NCI-H82 (cell line): ENCODE data around the gene PNPLA2.
A peak's percentile ranks its signal among the peaks of the same experiment; 100 is the strongest.

ENCODE experiments used
- DNase-seq: peaks from one replicate; lab custom pipeline; 2025; lab: John Stamatoyannopoulos, UW

The PNPLA2 gene

DNA sequence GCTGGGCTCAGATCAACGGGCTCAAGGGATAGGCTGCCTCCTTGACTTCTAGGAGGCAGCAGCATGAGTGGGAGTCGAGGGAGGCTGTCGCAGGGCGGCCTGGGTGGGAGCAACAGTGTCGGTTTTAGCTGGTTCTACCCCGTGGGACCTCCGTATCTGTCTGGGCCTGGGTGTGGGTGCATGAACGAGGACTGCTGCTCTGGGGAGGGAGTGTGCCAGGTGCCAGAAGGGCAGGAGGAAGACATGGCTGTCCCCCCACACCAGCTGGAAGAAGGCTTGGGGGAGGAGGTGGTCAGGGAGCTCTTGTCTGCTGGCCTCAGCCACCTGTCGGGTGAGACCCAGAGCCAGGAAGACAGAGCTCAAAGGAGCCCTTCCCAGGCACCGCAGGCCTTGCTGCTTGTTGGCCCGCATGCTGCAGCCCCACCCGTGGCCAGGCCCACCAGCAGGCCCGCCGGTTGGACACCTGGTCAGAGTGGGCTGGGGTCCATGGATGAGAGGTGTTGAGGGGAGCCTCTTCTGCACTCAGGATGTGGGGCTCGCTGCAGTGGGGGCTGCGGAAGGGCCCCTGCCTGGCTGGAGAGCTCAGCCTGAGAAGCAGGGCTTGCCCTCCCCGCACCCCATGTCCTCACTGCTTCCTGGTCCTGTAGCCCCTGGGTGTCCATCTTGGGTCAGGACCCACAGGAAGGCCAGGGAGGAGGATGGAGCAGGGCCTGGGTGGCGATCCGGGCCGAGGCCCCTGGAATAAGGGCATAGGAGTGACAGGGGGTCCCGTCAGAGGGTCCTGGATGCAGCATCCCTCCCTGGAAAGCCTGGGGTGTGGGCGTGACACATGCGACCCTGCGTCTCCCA lies 32.3 kb upstream of the PNPLA2 start:
- peak; percentile 32 for DNase-seq

DNA sequence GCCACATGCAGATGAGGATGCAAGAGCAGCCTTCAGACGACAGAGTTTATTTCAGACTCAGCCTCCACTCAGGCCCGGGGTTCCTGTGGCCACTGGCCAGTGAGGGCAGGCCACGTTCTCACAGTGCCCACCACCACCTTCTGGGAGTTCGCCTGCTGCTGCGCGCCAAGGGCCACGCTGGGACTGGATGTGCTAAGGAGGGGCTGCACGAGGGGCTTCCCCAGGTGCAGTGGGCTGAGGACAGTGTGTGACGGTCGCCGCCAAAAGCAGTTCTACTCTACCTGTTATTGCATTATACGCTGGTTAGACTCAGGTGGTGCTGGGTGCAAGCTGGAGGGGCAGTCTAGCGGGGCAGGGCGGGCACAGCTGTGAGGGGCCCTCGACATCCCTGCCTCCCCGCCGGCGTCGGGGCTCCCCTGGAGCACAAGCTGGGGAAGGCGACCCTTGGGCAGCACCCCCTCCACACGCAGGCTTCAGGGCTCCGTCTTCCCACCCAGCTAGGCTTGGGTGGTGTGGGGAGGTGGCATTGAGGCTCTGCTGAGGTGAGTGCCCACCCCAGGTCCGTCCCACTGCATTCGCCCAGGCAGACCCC lies 31.5 kb upstream of the PNPLA2 start:
- no peak for DNase-seq

DNA sequence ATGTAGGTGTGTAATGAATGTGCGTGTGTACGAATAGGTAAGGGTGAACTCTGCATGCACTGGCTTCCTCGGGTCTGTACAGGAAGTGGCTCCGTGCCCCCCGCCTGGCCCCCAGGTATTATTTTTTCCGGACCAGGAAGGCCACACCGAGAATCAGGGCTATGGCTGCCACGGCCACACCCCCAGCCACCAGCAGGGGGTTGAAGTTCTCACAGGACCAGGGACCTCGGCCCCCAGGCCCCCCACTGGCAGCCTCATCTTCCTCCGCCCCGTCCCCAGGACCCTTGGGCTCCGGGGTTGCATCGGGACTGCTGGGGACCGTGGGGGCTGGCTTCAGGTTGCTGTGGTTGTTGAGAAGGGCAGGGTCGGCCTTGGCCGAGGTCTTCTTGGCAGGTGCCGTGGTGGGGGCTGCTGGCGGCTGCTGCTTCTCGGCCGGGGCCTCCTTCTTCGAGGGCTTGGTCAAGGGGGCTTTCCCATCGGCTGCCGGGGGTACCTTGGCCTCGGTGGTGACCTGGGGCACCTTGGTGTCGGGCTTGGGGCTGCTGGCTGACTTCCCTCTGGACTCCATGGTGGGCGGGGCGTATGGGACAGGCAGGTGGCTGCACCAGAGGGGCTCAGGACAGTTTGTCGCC lies 30.6 kb upstream of the PNPLA2 start:
- no peak for DNase-seq

DNA sequence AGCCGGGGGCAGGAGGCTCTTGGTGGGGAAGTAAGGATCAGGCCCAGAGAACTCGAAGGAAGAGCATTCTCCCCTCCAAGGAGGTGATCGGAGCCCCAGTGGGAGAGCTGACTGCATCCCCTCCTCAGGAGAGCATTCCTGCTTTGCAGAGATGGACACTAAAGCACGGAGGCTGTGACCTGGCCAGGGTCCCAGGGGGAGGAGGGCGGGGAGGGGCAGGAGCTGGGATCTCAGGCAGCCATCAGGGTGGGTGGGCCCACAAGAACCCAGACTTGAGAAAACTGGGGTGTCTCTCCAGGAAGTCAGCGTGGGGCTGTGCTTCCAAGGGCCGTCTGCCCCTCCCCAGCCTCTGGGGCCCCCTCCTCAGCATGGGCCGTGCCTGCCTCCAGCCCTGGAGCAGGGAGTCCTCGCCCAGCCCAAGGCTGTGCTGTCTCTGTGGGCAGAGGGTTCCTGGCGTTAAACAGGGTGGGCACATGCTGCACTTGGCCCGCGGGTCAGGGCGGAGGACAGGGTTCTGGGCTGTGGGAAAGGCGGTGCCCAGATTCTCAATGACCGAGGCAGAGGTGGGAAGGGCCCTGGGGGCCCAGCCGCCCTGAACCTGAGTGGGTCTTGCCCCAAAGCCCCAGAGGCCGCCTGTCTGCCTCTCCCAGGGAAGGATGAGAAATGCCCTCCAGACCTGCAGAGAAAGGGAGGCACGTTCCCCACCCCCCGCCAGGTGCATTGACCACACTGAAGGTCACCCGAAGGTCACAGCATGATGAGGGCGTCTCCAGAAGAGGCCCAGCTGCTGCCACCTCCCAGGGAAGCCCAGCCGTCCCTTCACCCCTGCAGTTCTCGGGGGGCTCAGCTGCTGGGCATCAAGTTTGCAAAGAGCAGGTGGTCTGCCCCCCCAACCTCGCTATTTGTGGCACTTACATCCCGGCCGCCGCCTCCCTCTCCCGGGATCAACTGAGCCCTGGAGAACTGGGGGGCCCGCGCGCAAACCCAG lies 29.5 kb upstream of the PNPLA2 start:
- DNase-seq, result no peak

DNA sequence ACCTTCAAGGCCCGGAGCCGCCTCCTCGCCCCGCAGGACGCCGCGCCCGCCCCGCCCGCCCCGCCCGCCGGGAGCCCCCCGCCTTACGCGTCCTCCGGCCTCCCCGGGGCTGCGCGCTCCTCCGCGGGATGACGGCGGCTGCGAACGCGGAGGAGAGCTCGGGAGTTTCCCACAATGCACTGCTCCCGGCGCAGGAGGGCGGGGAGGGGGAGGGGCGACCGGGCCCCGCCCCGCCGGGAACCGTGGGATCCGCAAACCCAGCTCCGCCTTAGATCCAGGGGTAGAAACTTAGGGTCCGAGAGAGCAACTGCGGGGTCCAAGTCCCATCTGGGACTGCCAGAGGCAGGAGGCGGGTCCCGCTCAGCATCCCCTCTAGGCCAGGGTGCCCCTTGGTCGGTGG lies 28.8 kb upstream of the PNPLA2 start, which contains the start of gene CEND1:
CEND1 (minus strand) TSS at position 148 of the 400 bp plus-strand sequence. CDS start 1,514 bp downstream, outside the sequence.
- peak; percentile 67 for DNase-seq

DNA sequence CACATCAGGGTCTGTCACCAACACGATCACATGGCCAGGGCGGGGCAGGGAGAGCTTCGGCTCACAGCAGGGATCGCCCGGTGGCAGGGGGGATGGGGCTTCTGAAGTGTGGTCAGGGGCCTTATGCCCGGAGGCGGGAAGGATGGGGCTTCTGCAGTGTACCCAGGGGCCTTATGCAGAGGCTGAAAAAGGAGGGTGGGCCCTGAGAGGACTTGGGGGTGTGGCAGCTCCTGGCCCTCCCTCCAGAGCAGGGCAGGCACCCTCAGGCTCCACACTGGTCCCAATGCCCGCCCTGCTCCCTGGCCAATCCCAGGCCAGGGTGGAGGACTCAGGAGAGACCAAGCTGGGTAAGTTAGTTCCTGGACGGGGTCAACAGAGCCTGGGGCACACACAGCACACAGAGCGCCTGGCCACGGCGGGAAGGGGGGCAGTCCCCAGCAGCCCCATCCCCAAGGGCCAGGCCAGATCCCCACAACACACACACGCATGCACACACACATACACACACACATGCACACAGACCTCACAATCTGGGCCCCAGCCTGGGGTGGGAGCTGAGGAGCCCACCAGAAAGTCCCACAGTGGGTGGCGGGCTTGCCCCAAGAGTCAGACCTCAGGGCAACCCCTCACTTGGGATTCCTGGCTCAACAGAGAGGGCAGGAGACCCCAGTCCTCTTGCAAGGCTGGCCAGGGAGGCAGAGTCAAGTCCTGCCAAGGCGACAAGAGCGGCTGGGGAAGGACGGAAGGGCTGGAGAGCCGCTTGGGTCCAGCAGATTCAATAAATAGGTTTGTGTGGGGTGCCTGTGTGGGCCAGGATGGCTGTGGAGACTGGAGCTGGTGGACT lies 27.8 kb upstream of the PNPLA2 start:
- peak; percentile 26 for DNase-seq

DNA sequence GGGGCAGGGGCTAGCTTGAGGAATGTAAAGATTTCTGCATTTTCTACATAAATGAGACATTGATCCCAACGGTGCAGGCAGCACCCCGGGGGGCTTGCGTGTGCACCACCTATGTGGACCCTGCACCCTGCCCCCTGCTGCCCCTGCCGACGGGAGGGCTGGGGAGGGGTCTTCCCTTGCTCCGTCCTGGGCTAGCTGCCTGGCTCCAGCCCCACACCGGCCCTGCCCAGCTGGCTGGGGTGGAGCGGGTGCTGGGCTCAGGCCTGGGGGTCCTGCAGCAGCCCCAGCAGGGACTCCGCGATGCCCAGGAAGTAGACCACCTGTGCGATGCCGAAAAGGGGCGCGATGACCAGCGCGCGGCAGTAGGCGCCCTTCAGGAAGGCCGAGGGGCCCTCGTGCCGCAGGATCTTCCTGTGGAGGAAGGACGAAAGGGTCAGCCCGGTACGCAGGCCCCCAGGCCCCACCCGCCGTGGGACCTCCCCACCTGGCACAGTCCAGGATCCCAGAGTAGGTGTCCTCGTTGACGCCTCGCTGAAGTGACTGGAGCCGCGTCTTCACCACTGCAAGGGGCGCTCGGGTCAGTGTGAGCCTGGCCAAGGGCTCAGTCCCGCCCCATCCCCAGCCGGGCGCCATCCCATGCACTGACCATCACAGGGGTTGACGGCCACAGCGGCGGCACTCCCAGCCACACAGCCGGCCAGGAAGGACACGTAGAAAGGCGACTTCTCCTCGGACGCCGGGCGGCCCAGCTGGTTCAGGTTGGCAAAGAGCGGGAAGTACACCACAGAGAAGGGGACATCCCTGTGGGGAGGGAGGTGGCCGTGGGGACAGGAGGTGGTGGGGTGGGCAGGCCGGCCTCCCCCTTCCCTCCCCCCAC lies 26.8 kb upstream of the PNPLA2 start:
- no peak for DNase-seq

DNA sequence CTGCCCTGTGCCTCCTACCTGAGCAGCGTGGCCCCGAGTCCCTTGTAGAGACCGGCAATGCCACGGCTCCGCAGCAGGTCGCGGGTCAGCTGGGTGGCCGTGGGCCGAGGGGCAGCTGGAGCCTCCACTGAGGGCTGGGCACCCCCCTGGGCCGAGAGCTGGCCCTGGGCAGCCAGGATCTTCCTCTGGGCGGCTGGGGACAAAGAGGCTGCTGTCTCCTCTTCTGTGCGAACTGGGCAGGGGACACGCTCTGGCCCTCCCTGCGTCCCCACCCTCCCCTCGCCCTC lies 26.2 kb upstream of the PNPLA2 start:
- DNase-seq, result no peak

DNA sequence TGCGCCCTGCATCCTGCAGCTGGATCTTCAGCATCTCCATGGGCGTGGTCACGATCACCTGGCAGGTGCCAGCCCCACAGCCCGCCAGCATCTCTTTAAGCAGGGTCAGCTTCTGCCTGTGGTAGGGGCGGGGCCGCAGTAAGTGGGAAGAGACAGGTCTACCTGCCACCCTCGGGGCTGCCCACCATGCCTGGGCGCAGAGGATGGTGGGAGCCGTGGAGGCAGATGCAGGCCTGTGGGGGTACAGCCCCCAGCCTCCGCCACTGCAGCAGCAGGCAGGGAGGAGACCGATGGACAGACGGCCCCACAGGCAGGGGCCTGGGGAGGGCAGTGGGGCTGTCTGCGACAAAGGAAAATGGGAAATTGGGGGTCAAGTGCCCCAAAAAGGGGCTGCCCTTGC lies 25.8 kb upstream of the PNPLA2 start:
- no peak for DNase-seq

DNA sequence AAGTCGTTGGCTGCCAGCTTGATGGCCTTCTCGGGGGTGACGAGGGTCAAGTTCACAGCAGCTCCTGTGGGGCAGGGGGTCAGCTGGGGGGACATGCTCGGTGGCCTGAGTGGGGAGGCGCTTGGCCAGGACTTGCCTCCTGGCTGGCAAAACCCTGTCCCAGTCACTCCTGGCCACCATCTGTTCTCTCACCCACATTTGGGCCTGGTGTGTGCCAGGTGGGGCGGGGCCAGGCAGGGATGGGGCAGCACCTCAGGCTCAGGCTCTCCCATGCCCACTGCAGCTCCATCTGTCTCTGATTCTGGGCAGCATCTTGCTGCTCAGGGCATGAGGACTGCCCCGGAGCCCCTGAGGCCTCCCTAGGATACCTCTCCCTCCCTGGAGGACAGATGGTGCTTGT lies 25.2 kb upstream of the PNPLA2 start:
- DNase-seq, result no peak

DNA sequence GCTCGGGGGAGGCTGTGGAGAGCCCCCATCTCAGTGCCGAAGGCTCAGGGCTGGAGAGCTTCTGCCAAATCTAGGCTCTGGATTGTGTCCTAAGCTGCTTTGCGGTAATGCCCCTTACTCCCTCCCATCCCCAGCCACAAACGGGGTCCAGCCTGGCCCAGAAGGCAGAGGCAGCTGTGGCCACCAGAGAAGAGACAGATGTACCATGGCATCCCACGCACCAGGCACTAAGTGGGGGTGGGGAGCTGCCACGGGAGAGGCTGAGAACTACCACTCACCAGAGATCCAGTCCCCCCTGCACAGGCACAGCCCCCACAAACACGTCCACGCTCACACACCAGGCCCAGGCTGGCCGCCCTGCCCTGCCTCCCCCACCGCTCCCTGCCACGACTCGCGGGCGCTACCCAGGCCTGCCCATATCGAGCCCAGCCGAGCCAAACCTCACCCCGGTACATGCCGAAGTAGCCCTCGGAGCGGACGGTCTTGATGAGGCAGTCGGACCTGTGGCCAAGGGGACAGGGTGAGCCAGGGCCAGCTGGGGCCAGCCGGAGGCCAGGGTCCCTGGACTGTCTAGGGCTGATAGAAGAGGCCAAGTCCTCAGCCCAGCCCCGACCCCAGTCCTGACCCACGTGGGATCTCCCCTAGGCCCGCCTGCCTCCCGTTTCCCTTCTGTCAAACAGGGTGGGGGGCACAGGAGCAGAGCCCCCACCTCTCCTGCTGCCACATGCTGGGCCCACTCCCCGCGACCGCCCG lies 24.5 kb upstream of the PNPLA2 start:
- peak; percentile 72 for DNase-seq

DNA sequence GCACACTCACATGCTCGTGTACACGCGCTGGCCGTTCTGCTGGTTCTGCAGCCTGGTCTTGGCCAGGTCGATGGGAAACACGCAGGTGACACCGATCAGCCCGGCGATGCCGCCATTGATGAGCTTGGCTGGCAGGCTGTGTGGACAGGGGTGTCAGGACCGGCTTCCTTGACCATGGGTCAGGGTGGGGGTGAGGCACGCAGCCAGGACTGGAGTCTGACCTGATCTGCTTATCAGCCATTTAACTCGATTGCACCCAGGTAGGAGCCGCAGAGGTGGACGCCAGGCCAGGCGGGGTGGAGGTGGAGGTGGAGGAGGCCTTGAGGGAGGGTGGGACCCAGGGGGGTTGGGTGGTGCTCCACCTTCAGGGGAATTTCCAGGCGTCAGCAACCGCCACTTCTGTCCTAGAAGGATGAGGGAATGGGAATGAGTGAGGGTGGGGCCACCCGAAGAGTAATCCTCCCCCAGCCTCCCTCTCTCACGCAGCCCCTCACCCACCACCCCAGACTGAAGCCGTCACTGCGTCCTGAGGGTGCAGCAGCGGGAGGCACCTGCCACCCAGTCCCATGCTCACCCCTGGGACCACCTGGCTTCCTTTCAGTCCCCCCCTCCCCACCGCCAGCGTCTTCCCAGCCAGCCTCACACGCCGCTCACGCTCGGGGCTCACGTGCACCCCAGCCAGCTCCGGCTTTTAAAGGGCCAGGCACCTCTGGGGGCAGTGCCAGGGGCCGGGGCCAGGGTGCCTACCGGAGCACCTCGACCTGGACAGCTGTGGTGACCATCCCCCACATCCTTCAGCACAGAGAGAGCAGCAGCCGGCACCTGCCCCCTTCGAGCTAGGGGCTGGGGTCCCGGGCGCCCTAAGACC lies 23.7 kb upstream of the PNPLA2 start:
- DNase-seq, result peak; percentile 52

DNA sequence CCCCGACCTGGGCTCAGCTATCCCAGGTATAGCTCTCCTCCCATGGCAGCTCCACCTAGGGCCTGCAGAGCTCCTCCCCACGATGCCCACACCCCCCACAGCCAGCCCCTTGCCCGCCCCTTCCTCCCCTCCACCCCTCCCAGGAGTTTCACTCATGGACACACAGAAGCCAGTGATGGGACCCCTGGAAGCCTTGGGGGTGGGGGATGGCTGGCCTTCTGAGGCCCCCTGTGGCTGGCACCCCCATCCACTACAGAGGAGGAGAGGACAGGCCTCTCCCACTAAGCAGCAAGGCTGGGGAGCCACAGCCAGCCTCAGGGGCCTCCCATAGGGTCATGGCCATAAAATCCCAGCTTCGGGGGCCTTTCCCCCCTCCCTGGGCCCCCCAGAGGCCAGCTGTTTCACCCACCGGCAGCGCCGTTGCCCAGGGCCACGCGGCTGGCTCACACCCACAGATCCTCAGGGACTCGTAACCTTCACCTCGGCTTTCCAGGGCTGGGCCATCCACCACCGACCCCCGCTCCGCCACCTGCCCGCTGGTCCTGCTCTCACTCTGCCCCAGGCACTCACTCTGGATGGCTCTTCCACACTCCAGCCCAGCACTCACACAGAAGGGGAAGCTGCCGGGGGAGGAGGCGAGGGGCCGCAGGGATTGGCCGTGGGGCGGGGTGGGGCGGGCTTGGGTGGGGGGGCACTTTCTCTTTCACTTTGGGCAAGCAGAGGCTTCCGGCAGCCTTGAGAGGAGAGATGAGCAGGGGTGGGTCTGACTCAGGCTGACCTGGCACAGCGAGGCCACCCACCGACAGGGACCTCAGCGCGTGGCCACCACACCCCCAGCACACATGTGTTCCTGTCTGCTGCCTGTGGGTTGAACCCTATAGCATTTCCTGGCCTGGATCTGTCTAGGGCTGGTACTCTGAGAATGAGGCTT lies 22.8 kb upstream of the PNPLA2 start:
- peak; percentile 72 for DNase-seq

DNA sequence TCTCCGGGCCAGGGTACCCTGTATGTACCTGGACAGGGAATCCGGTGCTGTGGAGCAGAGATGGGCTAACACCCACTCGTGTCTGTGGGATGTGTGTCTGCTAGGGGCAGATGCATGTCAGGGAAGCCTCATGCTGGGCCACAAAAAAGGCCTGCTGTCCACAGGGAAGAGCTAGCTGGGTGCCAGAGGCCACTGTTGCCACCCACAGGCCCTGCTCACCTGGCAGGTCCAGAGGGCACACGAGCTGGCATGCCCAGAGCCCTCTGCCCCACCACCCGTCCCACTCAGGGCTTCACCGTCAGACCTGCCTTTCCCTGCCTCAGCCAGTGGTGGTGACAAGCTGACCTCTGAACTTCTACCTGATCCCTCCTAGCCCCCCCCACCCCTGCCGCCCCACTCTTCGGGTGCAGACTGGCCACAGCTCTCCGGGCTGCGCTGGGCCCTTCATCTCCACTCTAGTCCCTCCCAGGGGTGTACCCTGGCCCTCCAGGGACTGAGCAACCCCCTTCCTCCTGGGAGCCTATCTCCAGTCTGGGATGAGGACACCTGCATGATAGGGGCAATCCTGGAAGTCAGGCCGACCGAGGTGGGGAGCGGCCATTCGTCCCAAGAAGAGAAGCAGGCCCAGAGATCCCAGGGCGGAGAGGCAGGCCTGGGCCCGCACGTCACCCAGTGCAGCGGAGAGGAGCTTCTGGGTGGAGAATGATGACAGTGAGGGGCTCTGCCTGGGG lies 22.0 kb upstream of the PNPLA2 start:
- no peak for DNase-seq

DNA sequence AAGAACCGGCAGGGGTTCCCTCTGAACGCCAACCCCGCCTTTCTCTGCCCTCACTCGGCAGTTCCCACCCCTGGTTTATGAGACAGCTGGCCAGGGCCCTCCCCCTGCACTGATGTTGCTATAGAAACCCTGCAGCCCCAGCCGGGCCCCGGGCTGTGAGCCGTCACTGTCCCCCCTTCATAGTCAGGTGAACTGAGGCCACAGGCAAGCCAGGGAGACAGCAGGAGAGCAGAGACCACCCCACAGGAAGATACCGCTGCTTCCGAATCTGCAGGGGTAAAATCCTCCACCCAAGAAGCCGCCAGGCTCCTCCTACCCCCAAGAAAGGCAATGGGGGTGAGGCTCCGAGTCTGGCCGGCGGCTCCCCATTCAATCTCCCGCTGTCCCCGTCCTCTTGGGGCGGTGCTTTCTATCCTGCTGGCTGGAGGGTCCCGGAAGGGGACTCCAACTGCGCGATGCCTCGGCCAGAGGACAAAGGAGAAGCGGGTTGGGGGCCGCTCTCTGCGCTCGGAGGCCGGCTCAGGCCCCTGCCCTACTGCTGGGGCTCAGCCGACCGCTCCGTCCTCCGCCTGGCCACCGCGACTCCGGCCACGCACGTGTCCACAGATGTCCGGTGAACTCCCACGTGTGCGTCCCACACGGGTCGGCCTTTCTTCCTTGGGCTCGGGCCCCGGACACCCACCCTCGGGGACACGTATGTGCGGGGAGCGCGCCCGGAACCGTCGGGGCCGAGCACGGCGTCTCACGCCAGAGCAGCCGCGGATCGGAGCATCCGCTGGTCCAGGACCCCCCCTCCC lies 21.2 kb upstream of the PNPLA2 start:
- peak; percentile 94 for DNase-seq
